HG03280 (cell line): ENCODE data around the gene UBAP1.
"Not testable (repeated sequence)": the region's sequence is repeated elsewhere in the genome, so short reads cannot be mapped to it uniquely, and the experiment has no call there.

Experiments
- ATAC-seq: cut with Tn5 transposase; IDR thresholded peaks from one replicate; pipeline ENCODE4 v1.9.1; 2021; ENCODE audit warnings: mild to moderate bottlenecking, moderate library complexity; ENCODE audit not compliant: unreplicated experiment

Gene UBAP1

GRCh38 chr9:34220218-34220617, 41.4 kb downstream of the UBAP1 start:
- ATAC-seq, result no peak

GRCh38 chr9:34224349-34224748, 45.5 kb downstream of the UBAP1 start:
- ATAC-seq, result no peak

DNA sequence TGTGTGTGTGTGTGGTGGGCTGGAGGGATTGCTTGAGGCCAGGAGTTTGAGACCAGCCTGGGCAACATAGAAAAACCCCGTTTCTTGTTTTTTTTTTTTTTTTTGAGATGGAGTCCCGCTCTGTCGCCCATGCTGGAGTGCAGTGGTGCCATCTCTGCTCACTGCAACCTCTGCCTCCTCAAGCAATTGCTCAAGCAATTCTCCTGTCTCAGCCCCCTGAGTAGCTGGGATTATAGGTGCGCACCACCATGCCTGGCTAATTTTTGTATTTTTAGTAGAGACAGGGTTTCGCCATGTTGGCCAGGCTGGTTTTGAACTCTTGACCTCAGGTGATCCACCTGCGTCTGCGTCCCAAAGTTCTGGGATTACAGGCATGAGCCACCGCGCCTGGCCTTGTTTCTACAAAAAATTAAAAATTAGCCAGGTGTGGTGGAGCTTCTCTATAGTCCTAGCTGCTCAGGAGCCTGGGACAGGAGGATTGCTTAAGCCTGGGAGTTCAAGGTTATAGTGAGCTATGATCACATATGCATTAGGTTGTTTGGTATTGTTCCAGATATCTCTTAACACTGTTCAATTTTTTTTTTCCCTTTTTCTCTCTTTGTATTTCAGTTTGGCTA, 47.4 kb downstream of the UBAP1 start:
- ATAC-seq, result not testable (repeated sequence)

- ATAC-seq, result no peak
Measured at GRCh38 chr9:34227445-34227844, 48.6 kb downstream of the UBAP1 start.

DNA sequence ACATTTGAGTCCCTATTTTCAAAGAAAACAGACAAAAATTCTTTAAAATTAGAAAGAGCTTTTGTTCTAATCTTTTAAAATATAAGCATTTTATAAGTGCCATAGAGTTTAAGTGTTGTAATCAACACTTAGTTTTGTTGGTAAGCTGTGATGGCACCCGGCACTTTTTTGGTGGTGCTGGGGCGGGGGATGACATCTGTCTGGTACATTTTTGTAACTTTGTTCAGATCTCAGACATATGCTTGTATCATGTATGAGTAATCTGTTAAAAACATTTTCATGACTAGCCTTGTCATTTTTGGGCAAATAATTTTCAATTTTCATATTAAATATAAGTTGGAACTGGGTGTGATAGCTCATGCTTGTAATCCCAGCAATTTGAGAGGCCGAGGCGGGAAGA, 51.7 kb downstream of the UBAP1 start:
- no peak for ATAC-seq

DNA sequence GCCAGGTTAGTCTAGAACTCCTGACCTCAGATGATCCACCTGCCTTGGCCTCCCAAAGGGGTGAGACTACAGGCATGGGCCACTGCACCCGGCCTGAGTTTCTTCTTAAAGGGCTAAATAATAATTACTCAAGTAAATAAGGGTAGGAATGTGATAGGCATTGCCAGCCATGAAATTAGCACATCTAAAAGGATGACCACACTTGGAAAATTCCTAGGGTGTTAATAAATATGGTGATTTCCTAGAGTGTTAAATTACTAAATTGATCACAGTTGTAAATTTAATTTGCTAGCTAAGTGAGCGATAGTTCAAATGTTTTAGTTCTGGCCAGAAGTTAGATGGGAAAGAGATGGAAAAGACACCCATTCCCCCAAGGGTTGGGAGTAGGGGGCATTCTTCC, 53.4 kb downstream of the UBAP1 start:
- ATAC-seq, result no peak

GRCh38 chr9:34233672-34234071, 54.8 kb downstream of the UBAP1 start:
- ATAC-seq, result no peak

GRCh38 chr9:34237836-34238235, 59.0 kb downstream of the UBAP1 start:
- no peak for ATAC-seq

GRCh38 chr9:34240006-34240405, 61.2 kb downstream of the UBAP1 start:
- no peak for ATAC-seq

DNA sequence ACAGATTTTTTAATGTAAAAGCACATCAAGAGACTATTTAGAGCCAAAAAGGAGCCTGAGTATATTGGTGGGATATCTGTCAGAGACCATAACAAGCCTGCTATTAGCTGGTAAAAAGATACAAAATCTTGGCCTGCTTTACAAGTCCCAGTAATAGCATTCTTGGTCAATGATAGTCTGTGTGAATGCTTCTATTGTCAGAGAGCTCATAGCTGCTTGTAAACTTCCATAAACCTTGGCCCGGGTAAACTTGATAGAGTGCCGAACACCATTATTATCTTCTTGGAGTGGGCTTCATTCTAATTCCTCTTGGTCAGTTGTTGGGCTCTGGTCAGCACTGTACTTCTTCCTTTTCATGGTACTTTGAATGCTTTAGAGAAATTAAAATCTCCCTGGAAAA, 64.0 kb downstream of the UBAP1 start:
- ATAC-seq, result no peak

DNA sequence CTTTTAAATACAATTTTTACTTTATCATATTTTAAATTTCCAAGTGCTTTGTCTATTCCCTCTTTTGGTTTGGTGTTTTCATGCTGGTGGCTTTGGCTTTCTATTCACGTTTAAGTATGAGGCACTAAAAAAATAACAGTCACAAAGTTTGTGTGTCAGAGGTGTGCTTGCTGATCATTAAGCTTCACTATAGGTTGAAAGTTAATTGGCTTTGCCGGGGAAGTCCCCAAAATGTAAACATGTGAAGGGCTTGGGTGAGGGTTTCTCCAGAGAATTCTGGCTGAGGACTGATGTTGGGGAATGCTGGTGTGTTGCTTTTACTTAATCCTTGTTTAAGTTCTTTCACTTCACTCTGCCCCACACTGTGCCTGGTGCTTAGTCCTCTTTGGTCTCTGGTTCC, 66.4 kb downstream of the UBAP1 start:
- ATAC-seq, result not testable (repeated sequence)

DNA sequence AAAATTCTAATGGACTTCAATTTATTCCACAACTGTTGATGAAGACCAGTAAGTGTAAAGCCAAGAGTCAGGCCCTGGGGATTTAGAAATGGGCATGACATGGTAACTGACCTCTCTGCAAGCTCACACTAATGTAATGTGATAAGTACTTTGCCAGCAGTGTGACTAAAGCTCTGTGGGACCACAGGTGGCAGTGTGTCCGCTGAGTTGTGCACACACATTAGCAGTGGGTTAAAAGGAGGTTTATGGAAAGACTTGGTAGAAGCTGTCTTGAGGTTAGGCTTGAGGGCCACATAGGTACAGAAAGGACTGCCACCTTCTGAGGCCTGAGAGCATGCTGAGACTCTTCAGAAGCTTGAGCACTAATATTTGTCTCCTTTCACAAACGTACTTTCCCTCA, 67.6 kb downstream of the UBAP1 start:
- ATAC-seq, result no peak

DNA sequence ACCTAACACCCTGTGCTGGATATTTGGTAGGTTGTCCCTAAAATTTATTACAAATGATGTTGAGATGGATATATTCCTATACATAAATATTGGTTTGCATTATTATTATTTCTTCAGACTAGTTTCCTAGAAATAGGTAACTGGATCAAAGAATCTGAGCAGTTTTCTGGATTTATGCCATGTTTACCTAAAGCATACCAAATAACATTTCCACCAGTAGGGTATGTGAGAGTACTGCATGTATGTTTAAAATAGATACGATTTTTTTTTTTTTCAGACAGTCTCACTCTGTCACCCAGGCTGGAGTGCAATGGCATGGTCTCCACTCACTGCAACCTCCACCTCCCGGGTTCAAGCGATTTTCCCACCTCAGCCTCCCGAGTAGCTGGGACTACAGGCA, 68.9 kb downstream of the UBAP1 start:
- ATAC-seq, result not testable (repeated sequence)

- ATAC-seq, result no peak
Measured at GRCh38 chr9:34249274-34249673, 70.4 kb downstream of the UBAP1 start.

DNA sequence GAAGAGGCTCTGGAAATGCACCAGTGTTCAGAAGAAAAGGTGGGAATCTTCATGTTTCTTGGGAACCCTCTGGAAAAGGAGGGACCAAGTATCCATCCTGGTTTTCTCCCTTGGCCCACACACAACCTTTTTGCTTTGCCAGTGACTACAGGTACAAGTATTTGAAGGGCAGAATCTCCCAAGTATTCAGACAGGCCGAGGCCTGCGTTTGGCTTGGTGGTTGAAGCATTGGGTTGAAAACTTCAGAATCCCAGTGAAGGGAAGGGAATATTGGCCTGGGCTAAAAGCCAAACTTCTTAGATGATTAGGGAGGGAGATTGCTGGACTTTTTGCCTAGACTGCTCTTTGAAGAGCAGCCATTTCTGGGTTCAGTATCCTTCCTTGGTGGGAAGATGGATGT, 71.9 kb downstream of the UBAP1 start:
- no peak for ATAC-seq

DNA sequence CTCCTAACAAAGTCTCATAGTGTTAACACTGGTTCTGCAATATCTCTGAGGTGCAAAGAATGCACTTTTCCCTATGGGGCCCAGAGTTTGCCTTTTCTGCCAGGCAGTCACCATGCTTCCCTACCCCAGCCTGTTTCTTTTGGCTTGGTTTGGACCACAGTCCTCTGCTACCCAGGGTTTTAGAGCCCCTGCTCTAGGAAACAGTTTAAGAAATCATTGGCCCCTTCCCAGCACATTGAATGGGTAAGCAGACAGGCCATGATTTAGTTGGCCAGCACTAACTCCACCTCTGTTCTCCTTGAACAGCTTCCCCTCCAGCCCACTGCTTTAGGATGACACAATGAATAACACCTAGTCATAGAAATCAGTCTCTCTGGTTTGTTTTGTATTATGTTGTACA, 73.2 kb downstream of the UBAP1 start:
- ATAC-seq, result no peak

DNA sequence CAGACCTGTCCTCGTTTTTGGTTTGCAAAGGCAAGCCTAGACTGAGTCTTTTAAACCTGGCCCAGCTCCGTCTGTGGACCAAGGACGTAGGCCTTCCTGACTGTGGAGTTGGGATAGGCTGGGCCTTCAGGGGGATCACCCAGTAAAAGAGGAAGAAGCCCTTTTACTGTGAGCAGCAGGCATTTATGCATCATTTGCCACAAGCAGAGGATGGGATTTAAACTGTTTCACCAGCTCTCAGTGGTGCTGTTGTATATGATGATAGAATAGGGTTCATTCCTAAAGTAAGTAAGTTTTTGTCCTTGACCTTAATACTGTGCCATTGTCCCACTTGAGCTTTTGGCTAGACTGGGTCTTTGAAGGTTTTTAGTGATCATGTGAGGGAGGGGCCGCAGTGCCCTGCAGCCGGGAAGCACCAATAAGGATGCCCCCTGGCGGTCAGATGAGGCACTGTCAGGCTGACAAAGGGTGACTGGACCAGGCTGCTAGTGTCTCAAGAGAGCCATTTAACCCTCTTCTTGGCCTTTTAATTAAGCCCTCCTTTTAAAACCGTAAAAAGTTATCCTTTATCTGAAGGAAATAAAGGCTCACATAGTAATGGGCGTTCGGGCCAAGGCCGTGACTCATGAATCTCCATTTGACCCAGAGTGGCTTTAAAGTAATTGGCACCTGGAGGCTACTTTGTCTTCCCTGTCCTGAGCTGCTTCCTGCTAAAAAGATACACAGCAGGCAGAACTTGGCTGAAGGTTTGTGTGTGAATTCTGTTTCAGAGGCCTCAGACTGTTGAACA, 74.0 kb downstream of the UBAP1 start:
- peak; percentile 60 for ATAC-seq

DNA sequence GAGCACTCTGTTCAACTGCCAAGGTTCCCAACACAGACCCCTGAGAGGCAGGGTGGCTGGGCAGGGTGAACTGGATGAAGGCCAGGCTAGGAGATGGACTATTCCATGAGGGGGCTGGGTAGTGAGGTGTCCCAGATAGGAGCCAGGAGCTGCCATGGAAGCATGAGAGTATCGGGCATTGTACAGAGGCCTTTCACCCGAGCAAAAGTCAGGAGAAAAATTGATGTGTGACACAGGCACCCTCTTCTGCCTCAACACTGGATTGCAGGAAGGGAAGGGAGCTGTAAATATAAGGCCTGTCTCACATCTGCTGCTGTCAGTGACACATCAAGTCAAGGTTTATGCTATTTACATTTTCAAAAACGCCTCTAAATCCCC, 74.6 kb downstream of the UBAP1 start:
- ATAC-seq, result no peak

DNA sequence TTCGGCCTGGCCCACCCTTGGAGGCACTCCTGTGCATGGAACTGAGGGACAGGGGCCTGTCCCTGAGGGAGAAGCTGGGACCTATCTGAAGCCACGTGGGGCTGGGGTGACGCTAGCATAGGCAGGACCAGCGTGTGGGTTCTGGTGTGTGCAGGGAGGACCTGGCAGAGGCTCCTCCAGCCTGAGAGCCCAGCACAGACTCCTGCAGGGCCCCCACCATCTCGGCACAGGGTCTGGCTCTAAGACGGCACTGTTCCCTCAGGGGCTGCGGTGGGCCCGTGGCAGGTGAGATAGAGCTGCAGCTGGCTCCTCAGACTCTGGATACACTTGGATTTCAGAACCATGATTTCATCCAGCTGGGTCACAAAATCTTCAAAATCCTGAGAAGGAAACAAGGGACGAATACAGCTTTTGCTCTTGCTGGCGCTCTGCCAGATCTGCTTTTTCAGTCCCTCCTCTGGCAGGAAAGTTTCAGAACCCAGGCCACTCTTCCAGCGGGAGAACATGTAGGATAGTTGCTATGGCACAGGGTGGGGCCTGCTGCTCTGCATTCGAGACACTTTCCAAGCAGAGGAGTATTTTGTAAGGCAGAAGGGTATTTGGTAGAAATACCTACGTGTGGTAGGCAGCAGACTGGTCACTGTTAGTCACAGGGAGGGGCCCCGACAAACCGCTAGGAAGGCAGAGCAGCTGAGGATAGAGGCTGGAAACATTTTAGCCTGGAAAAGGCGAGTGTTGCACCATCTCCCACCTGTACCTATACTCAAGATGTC, 75.5 kb downstream of the UBAP1 start:
- ATAC-seq, result no peak

DNA sequence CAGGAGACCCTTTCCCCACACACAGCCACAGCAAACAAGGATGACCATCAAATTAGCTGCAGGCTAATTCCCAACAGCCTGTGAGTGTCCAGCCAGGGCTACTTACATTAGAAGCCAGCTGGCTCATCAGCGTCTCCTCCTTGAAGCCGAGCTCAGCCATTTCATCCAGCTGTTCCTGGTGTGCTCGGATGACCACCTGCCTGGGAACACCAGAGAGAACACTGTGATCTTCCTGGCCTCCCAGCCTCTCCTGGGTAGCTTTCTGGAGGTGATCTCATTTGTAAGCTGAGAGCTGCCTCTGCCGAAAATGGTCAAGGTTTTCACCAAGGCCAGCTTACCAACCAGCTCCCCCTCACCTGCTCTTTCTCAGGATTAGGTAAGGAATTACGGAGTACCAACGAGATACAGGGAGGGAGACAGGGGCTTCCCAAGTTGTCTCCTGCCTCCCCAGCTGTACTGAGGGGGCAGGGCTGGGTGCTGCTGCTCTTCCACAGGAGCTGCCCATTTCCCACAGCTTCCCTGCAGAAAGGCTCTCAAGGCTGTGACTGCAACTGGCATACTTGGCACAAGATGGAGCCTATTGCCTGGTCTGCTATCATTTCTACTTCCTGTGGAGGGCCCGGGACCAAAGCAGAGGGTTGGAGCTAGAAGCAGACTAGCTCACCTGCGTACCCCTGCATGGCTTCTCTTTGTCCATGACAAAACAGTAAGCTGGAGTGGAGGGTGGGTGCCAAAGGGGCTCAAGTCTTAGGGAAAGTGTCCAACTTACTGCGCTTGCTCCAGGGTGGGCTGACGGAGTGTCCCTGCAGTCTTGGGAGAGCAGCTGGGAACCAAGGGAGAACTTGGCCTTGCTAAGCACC, 76.4 kb downstream of the UBAP1 start:
- no peak for ATAC-seq

GRCh38 chr9:34256104-34256503, 77.3 kb downstream of the UBAP1 start:
- no peak for ATAC-seq
